PFSK-1 (cell line): ENCODE data around the gene AMDHD2.

Source experiments
- POLR2AphosphoS5 ChIP-seq: IDR thresholded peaks from 2 replicates; pipeline ENCODE4 v1.6.1; 2012; ENCODE audit warnings: low read depth, mild to moderate bottlenecking, control low read depth, low read length, moderate library complexity
- TAF1 ChIP-seq: IDR thresholded peaks from 2 replicates; pipeline ENCODE4 v1.6.1; 2012; ENCODE audit warnings: low read length, control low read depth, borderline replicate concordance; ENCODE audit not compliant: insufficient read depth

- TF ChIP-seq POLR2AphosphoS5 (no peak), TAF1 (no peak)
These were observed 14.5 kb upstream of the AMDHD2 start for GRCh38 chr16:2505695-2506094.
